Spinal cord (tissue), 10 donors: ENCODE data around the gene EVX1. TPM values are rescaled to one million over a fixed set of nuclear protein-coding genes. Genes with fewer than 3 reads are reported as not detected.

ENCODE experiments used
- DNase-seq, 6 donors: peaks; one replicate each; pipeline versions ENCODE4 v3.0.0 to v3.0.0-alpha.2; 2013 to 2015; ENCODE audit warnings: low spot score in 6 of 6, low read depth in 4 of 6
- H3K27ac ChIP-seq: one replicate; pipeline ENCODE4 v1.5.1; 2013; ENCODE audit warnings: low read depth, low read length, control low read depth
- H3K27me3 ChIP-seq: one replicate; pipeline ENCODE4 v1.6.1; 2013; ENCODE audit warnings: low read length; ENCODE audit not compliant: control insufficient read depth, insufficient read depth
- H3K36me3 ChIP-seq: one replicate; pipeline ENCODE4 v1.6.1; 2013; ENCODE audit warnings: low read length; ENCODE audit not compliant: control insufficient read depth, insufficient read depth
- H3K4me1 ChIP-seq: one replicate; pipeline ENCODE4 v1.6.1; 2013; ENCODE audit warnings: low read length; ENCODE audit not compliant: control insufficient read depth, insufficient read depth
- H3K4me3 ChIP-seq: one replicate; pipeline ENCODE4 v1.5.1; 2013; ENCODE audit warnings: low read depth, low read length, control low read depth
- H3K9me3 ChIP-seq: one replicate; pipeline ENCODE4 v1.6.1; 2013; ENCODE audit warnings: low read length; ENCODE audit not compliant: control insufficient read depth, insufficient read depth
- WGBS: methylation state at CpG from one replicate; pipeline ENCODE4 v1.1.5; 2013; ENCODE audit warnings: missing lambda C conversion rate; ENCODE audit not compliant: insufficient coverage; 5-methylcytosine and 5-hydroxymethylcytosine counted together
- polyA plus RNA-seq, 2 donors: library from polyadenylated mRNA; unstranded; fragments of 120-200 nt; gene quantifications; one replicate each; pipeline ENCODE4 v1.2.1, GENCODE V29; 2013; ENCODE audit not compliant: insufficient read length in 2 of 2
- total RNA-seq, 2 donors: library from RNA; depleted of rRNA in 1 of 2; stranded (reverse); fragments of 120-200 nt in 1 of 2; fragments of >200 nt in 1 of 2; gene quantifications; one replicate each; pipeline versions ENCODE4 v1.2.3 to v1.2.4, GENCODE V29; 2013 to 2014
- donor health status: healthy.

Gene EVX1
- total and polyA plus RNA-seq, 4 donors: 0.11 to 1.3 (median 0.59) TPM; not detected in 1

DNA sequence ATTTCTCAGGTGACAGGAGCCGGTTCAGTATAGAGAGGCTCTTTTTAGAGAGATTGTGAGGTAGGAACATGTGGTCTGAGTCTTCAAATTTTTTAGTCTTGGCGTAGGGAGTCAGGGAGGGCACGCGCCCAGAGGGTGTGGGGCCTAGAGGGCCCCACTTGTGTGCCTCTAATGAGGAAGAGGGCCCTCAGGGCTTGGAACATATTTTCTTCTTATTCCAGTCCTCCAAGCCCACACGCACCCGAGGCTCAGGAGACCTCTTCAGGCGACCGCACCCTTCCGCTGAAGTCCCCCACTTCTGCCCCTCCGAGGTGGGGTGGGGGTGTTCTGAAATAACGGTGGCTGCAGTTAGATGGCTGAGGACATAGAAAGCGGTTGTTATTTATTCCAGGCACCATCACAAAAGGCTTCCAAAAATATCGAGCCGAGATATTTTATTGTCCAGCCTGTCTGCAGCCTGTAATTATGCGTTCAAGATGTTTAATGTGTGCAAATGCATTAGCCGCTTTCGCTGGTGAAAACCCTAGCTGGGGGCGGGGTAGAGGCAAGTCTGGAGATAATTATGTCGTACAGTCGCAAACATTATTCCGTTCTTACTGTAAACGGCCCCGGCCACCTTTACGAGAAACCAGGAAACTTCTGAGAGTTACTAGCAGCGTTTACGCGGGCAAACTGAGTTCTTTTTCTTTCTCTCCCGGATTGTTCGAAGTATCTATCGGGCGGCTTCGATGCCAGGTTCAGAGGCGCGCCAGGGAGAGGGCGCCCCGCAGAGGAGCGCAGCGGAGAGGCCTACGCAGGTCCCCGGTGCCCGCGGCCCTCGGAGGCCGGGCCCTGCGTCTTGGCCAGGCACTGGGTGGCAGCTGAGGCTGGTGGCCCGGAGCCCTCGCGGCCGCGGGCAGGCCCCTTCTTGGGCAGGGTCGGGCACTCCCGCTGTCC, 29.8 kb upstream of the EVX1 start:
- WGBS: 5% methylated on average over 42 of the region's 52 CpGs
- peak in 1 of 6 donors; percentile 24 for DNase-seq
- H3K36me3 ChIP-seq: no peaks in the 10 kb centered on the region
- no peaks in the 10 kb centered on the region for H3K9me3 ChIP-seq
- peaks cover 99% of the 10 kb centered on the region for H3K27me3 ChIP-seq
- no peak overlapping the region for H3K27ac ChIP-seq
- H3K4me1 ChIP-seq: peaks cover 26% of the 10 kb centered on the region
- H3K4me3 ChIP-seq: no peak overlapping the region

- H3K4me3 ChIP-seq: no peak overlapping the region
- no peak overlapping the region for H3K27ac ChIP-seq
- no peaks in the 10 kb centered on the region for H3K36me3 ChIP-seq
- H3K4me1 ChIP-seq: peaks cover 26% of the 10 kb centered on the region
- WGBS: 18% methylated on average over 47 of the region's 50 CpGs
- no peaks in the 10 kb centered on the region for H3K9me3 ChIP-seq
- H3K27me3 ChIP-seq: peaks cover 90% of the 10 kb centered on the region
- peak in 1 of 6 donors; percentile 18 for DNase-seq
These were observed 29.0 kb upstream of the EVX1 start for GRCh38 chr7:27213433-27214238.

- WGBS: 37% methylated on average over 2 of the region's 8 CpGs
- peaks cover 89% of the 10 kb centered on the region for H3K27me3 ChIP-seq
- H3K9me3 ChIP-seq: no peaks in the 10 kb centered on the region
- H3K4me3 ChIP-seq: no peak overlapping the region
- H3K27ac ChIP-seq: no peak overlapping the region
- DNase-seq: no peak
- H3K36me3 ChIP-seq: no peaks in the 10 kb centered on the region
- peaks cover 26% of the 10 kb centered on the region for H3K4me1 ChIP-seq
These were observed 28.2 kb upstream of the EVX1 start for GRCh38 chr7:27214239-27214950.

GRCh38 chr7:27215356-27215755, 27.2 kb upstream of the EVX1 start:
- H3K27ac ChIP-seq: no peak overlapping the region
- H3K27me3 ChIP-seq: peaks cover 89% of the 10 kb centered on the region
- H3K9me3 ChIP-seq: no peaks in the 10 kb centered on the region
- no peaks in the 10 kb centered on the region for H3K36me3 ChIP-seq
- peaks cover 25% of the 10 kb centered on the region for H3K4me1 ChIP-seq
- no peak for DNase-seq
- 92% methylated on average over 1 of the region's 2 CpGs for WGBS
- no peak overlapping the region for H3K4me3 ChIP-seq

DNA sequence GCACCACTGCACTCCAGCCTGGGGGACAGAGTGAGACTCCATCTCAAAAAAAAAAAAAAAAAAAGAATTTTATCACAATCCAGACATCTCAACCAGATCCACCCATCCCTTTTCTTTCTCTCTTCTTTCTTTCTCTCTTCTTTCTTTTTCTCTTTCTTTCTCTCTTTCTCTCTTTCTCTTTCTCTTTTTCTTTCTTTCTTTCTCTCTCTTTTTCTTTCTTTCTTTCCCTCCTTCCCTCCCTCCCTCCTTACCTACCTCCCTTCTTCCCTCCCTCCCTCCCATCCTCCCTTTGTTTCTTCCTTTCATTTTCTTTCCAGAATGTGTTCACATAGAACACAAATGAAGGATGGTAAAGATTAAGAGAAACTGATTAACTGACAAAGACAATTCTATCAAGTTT, 24.7 kb upstream of the EVX1 start:
- no peaks in the 10 kb centered on the region for H3K36me3 ChIP-seq
- no peak for DNase-seq

GRCh38 chr7:27219821-27220220, 22.8 kb upstream of the EVX1 start:
- Histone ChIP-seq H3K9me3 (no peaks in the 10 kb centered on the region), H3K27ac (no peak overlapping the region), H3K4me3 (no peak overlapping the region), H3K36me3 (no peaks in the 10 kb centered on the region), H3K27me3 (peaks cover 89% of the 10 kb centered on the region), H3K4me1 (no peaks in the 10 kb centered on the region)
- DNase-seq: no peak
- 61% methylated on average over 3 of the region's 4 CpGs for WGBS

More for the DNA sequence above, 24.7 kb upstream of the EVX1 start:
- H3K4me3 ChIP-seq: no peak overlapping the region
- peaks cover 13% of the 10 kb centered on the region for H3K4me1 ChIP-seq
- H3K27ac ChIP-seq: no peak overlapping the region
- peaks cover 89% of the 10 kb centered on the region for H3K27me3 ChIP-seq
- H3K9me3 ChIP-seq: no peaks in the 10 kb centered on the region

DNA sequence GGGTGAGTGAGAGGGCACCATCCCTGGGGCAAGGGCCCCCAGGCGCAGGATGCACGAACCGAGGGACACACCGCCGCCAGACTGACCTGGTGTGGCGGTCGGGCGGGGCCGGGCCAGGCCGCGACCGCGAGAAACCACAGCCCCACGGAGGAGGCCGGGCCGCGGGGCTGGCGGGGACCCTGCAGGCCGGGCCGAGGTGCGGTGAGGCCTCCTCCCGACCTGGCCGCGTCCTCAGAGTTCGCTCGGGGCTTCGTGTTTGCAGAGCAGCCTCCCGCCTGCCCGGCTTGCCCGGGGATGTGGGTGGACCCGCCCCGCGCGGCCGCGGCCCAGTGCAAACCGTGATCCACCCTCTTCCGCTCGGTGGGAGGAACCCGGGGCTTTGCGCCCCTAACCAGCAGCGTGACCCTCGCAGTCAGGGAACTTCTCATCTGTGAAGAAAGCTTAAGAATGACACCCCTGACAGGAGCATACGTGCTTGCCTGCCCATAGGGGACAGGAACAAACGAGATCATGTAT, 22.1 kb upstream of the EVX1 start:
- peaks cover 6% of the 10 kb centered on the region for H3K4me1 ChIP-seq
- no peak overlapping the region for H3K27ac ChIP-seq
- H3K36me3 ChIP-seq: no peaks in the 10 kb centered on the region
- no peak overlapping the region for H3K4me3 ChIP-seq
- peaks cover 89% of the 10 kb centered on the region for H3K27me3 ChIP-seq
- WGBS: 10% methylated on average over 45 of the region's 45 CpGs
- no peak for DNase-seq
- H3K9me3 ChIP-seq: no peaks in the 10 kb centered on the region

- no CpG with 5 or more reads among the region's 3 CpGs for WGBS
- H3K27ac ChIP-seq: no peak overlapping the region
- no peaks in the 10 kb centered on the region for H3K9me3 ChIP-seq
- no peaks in the 10 kb centered on the region for H3K36me3 ChIP-seq
- peaks cover 8% of the 10 kb centered on the region for H3K4me1 ChIP-seq
- H3K4me3 ChIP-seq: no peak overlapping the region
- H3K27me3 ChIP-seq: peaks cover 89% of the 10 kb centered on the region
- DNase-seq: no peak
These were observed 21.3 kb upstream of the EVX1 start for GRCh38 chr7:27221201-27221797.
